Stimulated activated CD4-positive, alpha-beta T cell treated with anti-CD3 and anti-CD28 coated beads, Interleukin-1b, Interleukin-23, amount 100 ng/mL, for 4 hours (primary cell): Measurements from ENCODE around the gene S100PBP.
A peak's percentile ranks its signal among the peaks of the same experiment; 100 is the strongest.

Experiments used
- DNase-seq, 2 donors: peaks; one replicate each; pipeline ENCODE4 v3.0.0-alpha.2; 2020; ENCODE audit warnings: low read depth in 2 of 2

The S100PBP gene

DNA sequence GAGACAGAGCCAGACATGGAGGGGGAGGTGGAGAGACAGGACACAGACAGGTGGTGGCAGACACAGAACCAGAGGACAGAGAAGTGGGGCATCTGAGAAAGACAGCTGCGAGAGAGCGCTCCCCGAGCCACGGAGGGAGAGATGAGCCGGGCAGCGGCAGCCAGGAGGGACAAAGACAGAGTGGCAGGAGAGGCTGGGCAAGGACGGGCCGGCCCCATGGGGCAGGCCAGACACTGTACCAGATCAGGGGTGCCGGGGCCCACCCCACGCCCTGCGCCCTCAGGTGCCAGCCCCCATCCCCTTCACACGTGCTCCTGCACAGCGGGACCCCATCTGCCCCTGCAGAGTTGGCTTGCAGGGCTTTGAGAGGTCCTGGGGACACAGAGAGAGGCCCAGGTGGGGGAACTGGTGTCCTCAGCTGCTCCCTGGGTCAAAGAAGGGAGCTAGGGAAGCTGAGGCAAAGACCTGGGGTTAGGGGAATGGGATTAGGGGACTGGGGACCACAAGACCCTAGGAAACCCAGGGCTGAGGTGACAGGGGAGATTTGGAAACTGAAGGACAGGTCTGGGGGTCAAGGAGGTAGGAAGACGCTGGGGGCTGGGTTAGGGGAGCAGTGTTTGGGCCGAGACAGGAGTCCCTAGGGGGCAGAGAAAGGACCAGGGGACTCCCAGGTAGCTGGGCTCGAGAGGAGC is 52.6 kb downstream of the S100PBP start:
- no peak for DNase-seq

GRCh38 chr1:32870615-32871363 is 53.3 kb downstream of the S100PBP start, which contains the start of gene FNDC5:
Gene FNDC5, minus strand, starts transcription at chr1:32870912.
- DNase-seq = no peak

- DNase-seq = no peak
Observed at GRCh38 chr1:32871364-32872191, 54.1 kb downstream of the S100PBP start.

GRCh38 chr1:32872192-32872460 is 54.7 kb downstream of the S100PBP start:
- no peak for DNase-seq

DNA sequence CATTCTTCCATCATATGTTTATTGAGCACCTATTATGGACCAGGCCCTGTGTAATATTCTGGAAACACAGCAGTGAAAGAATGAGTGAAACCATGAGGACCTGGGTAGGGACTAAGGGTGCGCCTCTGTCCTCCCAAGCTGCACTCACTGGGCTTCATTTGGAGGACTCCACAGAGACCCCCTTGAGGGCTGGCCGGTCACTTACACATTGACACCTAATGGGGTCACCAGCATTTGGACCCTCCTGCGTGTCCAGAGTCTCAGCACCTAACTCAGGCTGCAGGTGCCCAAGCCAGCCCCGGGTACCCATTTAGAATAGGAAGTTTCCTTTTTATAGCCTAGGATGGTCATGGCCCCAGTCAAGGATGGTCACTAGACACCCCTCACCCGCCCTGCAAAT is 56.0 kb downstream of the S100PBP start:
- no peak for DNase-seq

- no peak for DNase-seq
Observed at GRCh38 chr1:32874860-32875752, 57.7 kb downstream of the S100PBP start.

GRCh38 chr1:32876341-32877210 is 59.1 kb downstream of the S100PBP start:
- DNase-seq = peak in 1 of 2 donors; percentile 46

DNA sequence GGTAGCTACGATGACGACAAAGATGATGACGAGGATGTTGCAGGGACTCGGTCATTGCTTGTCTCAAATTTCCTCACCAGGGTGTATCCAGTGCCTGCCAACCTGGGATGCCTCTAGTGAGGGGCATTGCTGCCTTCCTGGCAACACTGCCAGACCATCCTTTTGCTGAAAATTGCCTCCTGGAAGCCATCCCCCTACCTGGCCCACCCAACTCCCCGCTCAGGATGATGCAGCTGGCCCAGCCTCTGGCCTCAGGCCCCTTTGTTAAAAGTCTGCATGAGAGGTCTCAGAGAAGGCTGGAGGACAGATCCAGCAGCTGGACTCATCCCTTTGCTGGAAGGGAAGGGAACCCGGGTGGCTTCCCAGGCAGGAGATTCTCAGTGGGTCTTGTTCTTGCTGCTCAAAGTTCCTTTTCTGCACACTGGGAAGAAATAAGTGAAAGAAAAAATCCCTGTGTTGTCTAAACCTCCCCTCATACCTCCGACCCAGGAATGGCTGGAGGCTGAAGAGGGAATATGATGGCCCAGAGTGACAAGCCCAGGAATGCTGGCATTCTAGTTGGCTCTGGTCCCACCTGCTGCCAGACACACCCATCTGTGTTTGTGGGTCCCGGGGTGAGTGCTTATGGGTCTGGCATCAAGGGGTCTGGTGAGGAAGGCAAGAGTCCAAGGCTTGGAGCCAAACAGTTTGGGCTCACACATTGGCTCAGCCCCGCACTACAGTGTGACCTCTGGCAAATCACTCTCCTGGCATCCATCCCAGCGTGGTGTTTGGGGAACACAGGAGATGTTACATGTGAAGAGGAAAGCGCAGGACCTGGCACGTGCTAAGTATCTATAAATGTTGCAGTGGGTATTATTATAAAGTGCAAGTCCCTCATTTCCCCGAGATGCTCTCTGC is 60.0 kb downstream of the S100PBP start:
- no peak for DNase-seq

DNA sequence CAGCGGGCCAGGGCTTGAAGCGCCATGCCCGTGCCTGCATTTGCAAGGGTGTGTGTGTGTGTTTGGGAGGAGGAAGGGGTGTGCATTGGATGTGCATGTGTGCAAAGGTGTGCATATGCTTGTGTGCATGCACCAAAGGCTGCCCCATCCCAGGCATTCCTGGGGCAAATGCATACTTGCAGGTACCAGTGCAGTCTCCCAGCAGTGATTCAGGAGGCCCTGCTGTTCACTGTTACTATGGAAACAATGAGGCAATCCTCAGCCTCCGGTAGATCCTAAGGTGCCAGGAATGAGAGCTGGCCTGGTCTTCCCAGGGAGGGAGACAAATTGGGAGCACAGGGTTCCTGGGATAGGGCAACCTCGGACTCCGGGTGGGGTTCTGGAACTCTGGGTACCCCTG is 60.7 kb downstream of the S100PBP start:
- DNase-seq = no peak

DNA sequence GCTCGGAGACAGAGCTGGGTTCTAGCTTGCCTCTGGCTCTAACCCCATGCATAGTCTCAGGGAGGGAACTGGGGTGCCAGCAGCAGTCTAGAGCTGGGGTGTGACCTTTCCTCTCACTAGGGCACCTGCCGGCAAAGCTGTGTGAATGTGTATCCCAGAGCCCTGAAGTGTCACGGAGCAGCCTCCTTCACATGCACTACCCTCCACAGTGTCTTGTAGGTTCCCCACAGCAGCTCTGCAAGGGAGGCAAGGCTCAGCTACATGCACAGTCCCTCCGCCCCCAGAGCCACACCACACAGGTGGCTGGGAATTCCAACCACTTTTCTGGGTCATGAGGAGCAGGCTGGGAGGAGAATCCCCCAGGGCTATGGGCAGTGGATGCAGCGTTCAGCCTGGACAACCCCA is 61.2 kb downstream of the S100PBP start:
- no peak for DNase-seq

- no peak for DNase-seq
Observed at GRCh38 chr1:32881291-32881690, 63.8 kb downstream of the S100PBP start.

DNA sequence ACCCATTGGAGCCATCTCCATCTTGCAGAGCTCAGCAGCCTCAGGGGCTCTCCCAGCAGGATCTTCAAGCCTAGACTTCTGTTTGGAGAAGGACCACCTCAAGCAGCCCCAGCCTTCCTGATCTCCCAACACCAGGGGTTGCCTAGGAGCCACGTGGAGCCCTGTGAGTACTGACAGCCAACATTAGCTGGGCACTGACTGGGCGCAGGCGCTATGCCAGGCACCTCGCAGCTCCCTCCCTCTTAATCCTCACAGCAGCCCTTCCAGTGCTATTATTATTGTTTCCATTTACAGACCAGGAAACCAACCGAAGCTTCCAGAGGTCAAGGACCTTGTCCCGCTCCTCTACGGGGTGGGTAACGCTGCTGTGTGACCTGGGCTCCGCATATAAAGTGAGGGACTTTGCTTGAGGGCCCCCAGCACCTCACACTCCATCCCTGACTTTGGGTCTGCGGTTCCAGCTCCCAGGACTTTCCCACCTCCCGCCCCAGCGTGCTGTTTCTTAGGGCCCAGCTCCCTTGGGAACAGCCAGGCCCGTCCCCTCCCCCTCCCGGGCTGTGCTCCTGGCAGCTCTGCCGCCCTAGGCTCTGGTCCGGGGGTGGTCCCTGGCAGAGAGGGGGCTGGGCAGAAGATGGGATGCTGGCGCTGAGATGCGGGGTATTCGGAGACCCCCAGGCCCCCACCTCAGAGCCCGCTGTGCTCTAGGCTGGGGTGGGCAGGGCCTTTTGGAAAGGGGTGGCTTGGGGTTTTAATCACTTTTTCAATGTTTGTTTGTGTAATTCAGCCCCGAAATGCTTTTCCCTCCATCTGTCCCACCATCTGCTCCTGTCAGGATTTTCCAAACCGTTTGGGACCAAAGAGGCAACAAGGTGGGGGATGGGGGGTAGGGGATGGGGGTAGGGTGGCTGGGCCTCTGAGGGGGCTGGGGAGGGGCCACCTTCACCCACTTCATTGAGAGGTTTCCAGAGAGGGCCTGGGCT is 64.7 kb downstream of the S100PBP start:
- no peak for DNase-seq

GRCh38 chr1:32883338-32884031 is 66.0 kb downstream of the S100PBP start:
- DNase-seq = no peak

GRCh38 chr1:32884032-32884372 is 66.5 kb downstream of the S100PBP start:
- DNase-seq = no peak

DNA sequence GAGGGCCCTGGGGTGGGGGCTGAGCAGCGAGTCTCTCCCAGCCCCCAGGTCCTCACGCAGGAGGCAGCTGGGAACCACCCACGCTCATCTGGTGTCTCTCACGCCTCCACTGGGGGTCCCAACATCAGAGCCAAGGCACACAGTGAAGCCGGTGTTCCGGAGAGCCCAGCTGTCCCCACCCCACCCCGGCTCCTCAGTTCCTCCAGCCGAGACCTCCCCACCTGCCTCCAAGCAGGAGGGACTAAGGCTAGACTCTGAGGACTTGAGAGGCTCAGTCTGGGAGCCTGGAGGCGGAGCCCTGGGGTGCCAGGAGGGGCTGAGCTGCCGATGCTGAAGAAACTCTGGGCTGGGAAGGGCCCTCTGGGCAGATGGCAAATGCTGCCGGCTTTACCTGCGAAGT is 67.3 kb downstream of the S100PBP start:
- no peak for DNase-seq

DNA sequence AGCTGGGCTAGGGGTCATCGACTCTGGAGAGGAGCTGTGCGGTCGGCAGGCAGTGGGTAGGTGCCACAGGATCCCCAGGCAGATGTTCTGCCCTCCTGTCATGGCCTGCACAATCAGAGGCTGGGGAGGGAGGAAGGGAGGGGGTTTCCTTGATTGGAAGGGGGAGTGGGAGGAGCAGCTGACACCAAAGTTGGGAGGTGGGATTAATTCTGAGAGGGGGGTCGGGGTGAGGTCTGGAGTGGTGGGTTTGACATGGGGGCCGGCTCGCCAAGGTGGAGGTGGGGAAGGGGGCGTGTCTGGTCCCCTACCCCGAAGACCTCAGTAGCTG is 68.2 kb downstream of the S100PBP start:
- no peak for DNase-seq

- DNase-seq = no peak
Observed at GRCh38 chr1:32886004-32886827, 68.8 kb downstream of the S100PBP start, which contains the start of gene HPCA. Gene HPCA, plus strand, starts transcription at chr1:32886491. Its CDS starts 2,408 bp downstream, at chr1:32888899.
